ENCODE measurements around the gene ADGRE3. TPM values are rescaled to one million over a fixed set of nuclear protein-coding genes. Genes with fewer than 3 reads are reported as not detected.

ADGRE3 gene
- total RNA-seq, 2 donors from 2014 or later, result 0.15 TPM; not detected in 1

DNA sequence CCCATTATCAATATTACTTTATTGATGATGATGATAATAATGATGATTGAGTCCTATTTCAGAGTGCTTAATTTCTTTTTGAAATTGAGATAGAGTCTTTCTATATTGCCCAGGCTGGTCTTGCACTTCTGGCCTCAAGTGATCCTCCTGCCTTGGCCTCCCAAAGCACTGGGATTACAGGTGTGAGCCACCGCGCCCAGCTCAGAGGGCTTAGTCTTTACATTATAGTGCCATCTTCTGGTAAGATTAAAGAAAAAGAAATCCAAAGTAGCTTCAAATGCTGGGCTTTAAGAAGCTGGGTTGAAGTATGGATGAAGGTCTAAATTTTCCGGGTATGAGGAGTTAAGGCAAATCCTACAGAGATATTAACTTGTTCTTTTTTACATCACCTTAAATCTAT is 11.8 kb upstream of the ADGRE3 start:
- Mint-ChIP-seq H3K27ac (peak overlapping the region; percentile 94), H3K4me3 (no peak overlapping the region), H3K27me3 (no peaks in the 10 kb centered on the region), H3K36me3 (ENCODE audit: low read depth) (no peaks in the 10 kb centered on the region), H3K4me1 (peaks cover 11% of the 10 kb centered on the region)
- no peak for DNase-seq
- peaks cover 3% of the 10 kb centered on the region for H3K9me3 ChIP-seq (ENCODE audit: control insufficient read depth, low read length, poor library complexity, severe bottlenecking)
- no peak for ATAC-seq

DNA sequence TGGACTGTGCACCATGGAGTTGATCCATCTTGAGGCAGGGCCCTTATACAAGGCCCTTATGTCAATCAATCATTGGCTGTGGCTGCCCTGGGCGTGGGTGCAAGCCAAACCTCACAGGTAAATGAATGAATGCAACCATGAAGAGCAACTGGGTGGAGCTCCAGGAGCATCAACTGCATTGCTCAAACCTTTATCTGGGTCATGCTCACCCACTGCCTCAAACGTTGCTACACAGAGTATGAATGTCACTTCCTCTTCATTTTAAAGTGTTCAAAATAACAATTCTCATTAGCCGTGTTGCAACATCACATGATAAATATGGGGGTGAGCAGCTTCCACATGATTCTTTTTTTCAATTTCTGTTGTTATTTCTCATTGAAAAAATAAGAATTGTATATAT is 8.8 kb upstream of the ADGRE3 start:
- Mint-ChIP-seq H3K36me3 (ENCODE audit: low read depth) (no peaks in the 10 kb centered on the region), H3K27ac (peak overlapping the region; percentile 39), H3K27me3 (no peaks in the 10 kb centered on the region), H3K4me3 (no peak overlapping the region), H3K4me1 (peaks cover 11% of the 10 kb centered on the region)
- H3K9me3 ChIP-seq (ENCODE audit: control insufficient read depth, low read length, poor library complexity, severe bottlenecking), result peaks cover 3% of the 10 kb centered on the region
- ATAC-seq (peak; percentile 98), DNase-seq (no peak)

DNA sequence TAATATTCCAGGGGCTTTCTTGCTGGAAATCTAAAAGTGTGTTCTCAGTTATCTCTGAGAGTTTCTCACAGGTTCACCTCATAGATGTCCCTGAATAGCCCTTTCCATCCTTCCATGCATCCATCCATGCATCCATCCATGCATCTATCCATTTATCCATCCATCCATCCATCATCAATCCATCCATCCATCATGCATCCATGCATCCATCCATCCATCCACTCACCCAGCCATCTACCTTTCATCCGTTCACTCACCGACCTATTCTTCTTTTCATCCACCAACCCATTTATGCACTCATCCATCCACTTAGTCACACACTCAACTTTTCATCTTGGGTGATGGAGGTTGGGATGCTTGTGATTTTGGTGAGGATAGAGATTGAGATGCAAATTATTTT is 7.4 kb upstream of the ADGRE3 start:
- Mint-ChIP-seq H3K4me1 (peaks cover 11% of the 10 kb centered on the region), H3K27me3 (no peaks in the 10 kb centered on the region), H3K4me3 (no peak overlapping the region), H3K36me3 (ENCODE audit: low read depth) (no peaks in the 10 kb centered on the region), H3K27ac (no peak overlapping the region)
- no peak for DNase-seq
- ATAC-seq, result no peak
- peaks cover 3% of the 10 kb centered on the region for H3K9me3 ChIP-seq (ENCODE audit: control insufficient read depth, low read length, poor library complexity, severe bottlenecking)

DNA sequence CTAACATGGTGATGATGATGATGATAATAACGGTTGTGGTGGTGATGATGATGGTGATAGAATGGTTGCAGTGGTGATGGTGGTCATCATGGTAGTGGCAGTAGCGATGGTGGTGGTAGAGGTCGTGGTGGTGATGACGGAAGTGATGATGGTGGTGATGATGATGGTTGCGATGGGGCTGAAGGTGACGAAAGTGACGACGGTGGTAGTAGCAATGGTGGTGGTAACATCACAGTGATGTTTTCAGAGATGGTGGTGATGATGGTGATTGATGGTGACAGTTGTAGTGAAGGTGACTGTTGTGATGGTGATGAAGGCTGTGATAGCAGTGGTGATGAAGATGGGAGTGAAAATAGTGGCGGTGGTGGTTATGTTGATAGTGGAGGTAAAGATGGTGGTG is 3.6 kb upstream of the ADGRE3 start:
- Mint-ChIP-seq H3K4me3 (no peak overlapping the region), H3K4me1 (peaks cover 10% of the 10 kb centered on the region)
- ATAC-seq, result no peak

DNA sequence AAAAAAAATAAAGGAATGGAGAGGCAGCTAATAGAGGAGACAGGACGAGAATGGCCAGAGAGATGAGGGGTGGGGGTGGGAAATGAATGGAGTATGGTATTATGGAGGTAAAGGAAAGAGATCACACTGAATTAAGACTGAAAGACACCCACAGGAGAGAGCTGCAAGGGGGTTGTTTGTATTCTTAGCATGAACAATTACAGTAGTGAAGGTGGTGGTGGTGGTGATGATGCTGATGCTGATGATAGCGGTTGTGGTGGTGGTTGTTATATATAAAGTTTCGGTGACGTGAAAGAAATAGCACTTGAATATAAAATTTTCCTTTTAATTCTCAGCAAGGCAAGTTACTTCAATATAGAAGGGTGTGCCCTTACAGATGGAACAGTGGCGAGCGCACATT is 2.8 kb upstream of the ADGRE3 start:
- Mint-ChIP-seq H3K27me3 (no peaks in the 10 kb centered on the region), H3K27ac (no peak overlapping the region), H3K4me3 (no peak overlapping the region), H3K4me1 (peaks cover 13% of the 10 kb centered on the region), H3K36me3 (ENCODE audit: low read depth) (no peaks in the 10 kb centered on the region)
- peaks cover 3% of the 10 kb centered on the region for H3K9me3 ChIP-seq (ENCODE audit: control insufficient read depth, low read length, poor library complexity, severe bottlenecking)
- DNase-seq (no peak), ATAC-seq (peak; percentile 66)

More for the DNA sequence above, 3.6 kb upstream of the ADGRE3 start:
- H3K36me3 Mint-ChIP-seq (ENCODE audit: low read depth), result no peaks in the 10 kb centered on the region
- no peaks in the 10 kb centered on the region for H3K27me3 Mint-ChIP-seq
- H3K27ac Mint-ChIP-seq, result no peak overlapping the region
- no peak for DNase-seq
- H3K9me3 ChIP-seq (ENCODE audit: control insufficient read depth, low read length, poor library complexity, severe bottlenecking), result peaks cover 3% of the 10 kb centered on the region

DNA sequence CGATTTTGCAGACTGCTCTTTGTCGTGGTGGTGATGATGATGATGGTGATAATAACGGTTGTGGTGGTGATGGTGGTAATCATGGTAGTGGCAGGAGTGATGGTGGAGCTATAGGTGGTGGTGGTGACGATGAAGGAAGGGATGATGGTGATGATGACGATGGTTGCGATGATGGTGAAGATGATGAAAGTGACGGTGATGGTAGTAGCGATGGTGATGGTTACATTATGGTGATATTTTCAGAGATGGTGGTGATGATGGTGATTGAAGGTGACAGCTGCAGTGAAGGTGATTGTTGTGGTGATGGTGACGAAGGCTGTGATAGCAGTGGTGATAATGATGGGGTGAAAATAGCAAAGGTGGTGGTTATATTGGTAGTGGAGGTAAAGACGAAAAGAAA is 2.1 kb upstream of the ADGRE3 start:
- no peaks in the 10 kb centered on the region for H3K36me3 Mint-ChIP-seq (ENCODE audit: low read depth)
- no peaks in the 10 kb centered on the region for H3K9me3 ChIP-seq (ENCODE audit: control insufficient read depth, low read length, poor library complexity, severe bottlenecking)
- H3K4me1 Mint-ChIP-seq, result peaks cover 19% of the 10 kb centered on the region
- DNase-seq (no peak), ATAC-seq (no peak)
- H3K27ac Mint-ChIP-seq, result no peak overlapping the region
- H3K4me3 Mint-ChIP-seq, result no peak overlapping the region
- no peaks in the 10 kb centered on the region for H3K27me3 Mint-ChIP-seq

DNA sequence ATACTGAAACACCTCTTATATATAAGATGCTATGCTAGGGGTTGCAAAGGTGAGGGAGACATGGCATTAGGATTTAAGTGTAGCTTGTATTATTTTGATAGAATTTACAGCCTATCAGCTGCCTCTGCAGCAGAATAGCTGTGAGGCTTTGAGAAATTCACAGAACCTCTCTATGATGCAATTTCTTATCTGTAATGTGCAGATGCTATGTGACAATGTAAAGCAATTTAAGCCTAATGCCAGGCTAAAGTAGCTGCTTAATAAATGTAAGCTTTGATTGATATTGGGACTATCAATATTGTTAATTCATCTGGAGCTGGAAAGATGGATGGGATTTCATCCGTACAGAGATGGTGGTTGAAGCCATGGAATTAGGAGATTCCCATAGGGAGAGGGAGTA is 1.6 kb downstream of the ADGRE3 start:
- H3K4me3 Mint-ChIP-seq, result peak overlapping the region; percentile 25

DNA sequence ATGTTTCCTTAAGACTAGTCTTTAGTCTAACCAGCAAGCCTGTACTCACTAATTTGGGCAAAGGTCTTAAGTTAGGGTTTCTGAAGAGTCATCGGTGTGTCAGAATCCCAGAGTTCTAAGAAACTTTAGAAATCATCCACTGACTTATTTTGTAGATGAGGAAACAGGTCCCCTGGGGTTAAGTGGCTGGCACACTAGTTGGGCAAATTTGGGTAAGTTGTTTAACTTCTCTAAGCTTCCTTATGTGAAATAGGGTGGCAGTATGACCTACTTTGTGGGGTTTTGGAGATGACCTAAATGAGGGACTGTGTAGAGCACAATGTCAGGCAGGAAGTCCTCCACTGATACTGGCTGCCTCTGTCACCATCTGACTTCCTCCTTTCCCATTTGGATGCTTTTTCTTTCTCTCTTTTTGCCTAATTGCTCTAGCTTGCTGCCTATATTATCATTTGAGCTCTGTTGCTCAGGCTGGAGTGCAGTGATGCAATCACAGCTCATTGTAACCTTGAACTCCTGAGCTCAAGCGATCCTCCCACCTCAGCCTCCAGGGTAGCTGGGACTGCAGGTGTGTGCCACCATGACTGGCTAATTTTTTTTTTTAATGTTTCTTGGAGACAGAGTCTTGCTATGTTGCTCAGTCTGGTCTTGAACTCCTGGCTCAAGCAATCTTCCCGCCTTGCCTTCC is 2.3 kb downstream of the ADGRE3 start:
- DNase-seq, result peak in 1 of 3 donors; percentile 11
- H3K36me3 Mint-ChIP-seq (ENCODE audit: low read depth), result no peaks in the 10 kb centered on the region
- no peaks in the 10 kb centered on the region for H3K9me3 ChIP-seq (ENCODE audit: control insufficient read depth, low read length, poor library complexity, severe bottlenecking)
- peaks cover 41% of the 10 kb centered on the region for H3K4me1 Mint-ChIP-seq
- H3K27ac Mint-ChIP-seq, result peak overlapping the region; percentile 77
- peak overlapping the region; percentile 31 for H3K4me3 Mint-ChIP-seq
- ATAC-seq, result peak; percentile 90
- no peaks in the 10 kb centered on the region for H3K27me3 Mint-ChIP-seq

More for the DNA sequence above, 1.6 kb downstream of the ADGRE3 start:
- no peaks in the 10 kb centered on the region for H3K36me3 Mint-ChIP-seq (ENCODE audit: low read depth)
- no peaks in the 10 kb centered on the region for H3K27me3 Mint-ChIP-seq
- H3K27ac Mint-ChIP-seq, result peak overlapping the region; percentile 77
- H3K4me1 Mint-ChIP-seq, result peaks cover 37% of the 10 kb centered on the region
- H3K9me3 ChIP-seq (ENCODE audit: control insufficient read depth, low read length, poor library complexity, severe bottlenecking), result no peaks in the 10 kb centered on the region
- DNase-seq, result no peak
- ATAC-seq, result no peak

DNA sequence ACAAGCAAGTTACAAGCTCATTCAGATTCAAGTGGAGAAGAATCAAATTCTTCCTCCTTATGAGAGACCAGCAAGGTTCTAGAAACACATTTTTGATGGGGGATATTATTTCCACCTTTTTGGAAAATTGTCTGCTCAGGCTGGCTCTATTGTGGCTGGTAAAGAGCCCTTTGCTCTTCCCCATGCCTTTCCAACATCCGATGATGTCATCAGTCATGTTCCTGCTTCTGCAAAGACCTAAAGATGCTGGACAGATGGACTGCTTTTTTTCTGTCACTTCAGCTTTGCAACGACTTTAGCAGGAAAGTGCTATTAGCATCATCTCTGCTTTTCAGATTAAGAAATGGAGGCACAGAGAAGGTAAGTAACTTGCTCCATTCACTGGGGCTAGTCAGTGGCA is 4.2 kb downstream of the ADGRE3 start:
- no peaks in the 10 kb centered on the region for H3K27me3 Mint-ChIP-seq
- ATAC-seq (no peak), DNase-seq (no peak)
- no peaks in the 10 kb centered on the region for H3K36me3 Mint-ChIP-seq (ENCODE audit: low read depth)
- no peak overlapping the region for H3K4me3 Mint-ChIP-seq
- H3K9me3 ChIP-seq (ENCODE audit: control insufficient read depth, low read length, poor library complexity, severe bottlenecking), result no peaks in the 10 kb centered on the region
- peaks cover 49% of the 10 kb centered on the region for H3K4me1 Mint-ChIP-seq
- H3K27ac Mint-ChIP-seq, result no peak overlapping the region

DNA sequence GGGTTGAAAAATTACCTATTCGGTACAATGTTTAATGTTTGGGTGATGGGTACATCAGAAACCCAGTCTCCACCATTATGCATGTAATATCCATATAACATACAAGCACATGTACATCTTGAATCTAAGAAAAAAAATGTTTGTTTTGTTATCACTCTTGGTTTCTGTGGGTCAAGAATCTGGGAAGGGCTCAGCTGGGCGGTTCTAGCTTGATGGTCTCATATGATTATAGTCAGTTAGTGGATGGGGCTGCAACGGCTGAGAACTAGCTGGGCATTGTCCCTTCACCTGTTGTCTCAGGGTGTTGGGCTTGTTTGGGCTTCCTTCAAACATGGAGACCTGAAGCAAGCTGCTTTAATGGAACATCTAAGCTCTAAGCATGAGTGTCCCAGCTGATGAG is 4.7 kb downstream of the ADGRE3 start:
- H3K27me3 Mint-ChIP-seq, result no peaks in the 10 kb centered on the region
- H3K4me1 Mint-ChIP-seq, result peaks cover 49% of the 10 kb centered on the region
- no peak for DNase-seq
- no peak overlapping the region for H3K4me3 Mint-ChIP-seq
- H3K9me3 ChIP-seq (ENCODE audit: control insufficient read depth, low read length, poor library complexity, severe bottlenecking), result no peaks in the 10 kb centered on the region
- no peak overlapping the region for H3K27ac Mint-ChIP-seq
- ATAC-seq, result no peak
- no peaks in the 10 kb centered on the region for H3K36me3 Mint-ChIP-seq (ENCODE audit: low read depth)

DNA sequence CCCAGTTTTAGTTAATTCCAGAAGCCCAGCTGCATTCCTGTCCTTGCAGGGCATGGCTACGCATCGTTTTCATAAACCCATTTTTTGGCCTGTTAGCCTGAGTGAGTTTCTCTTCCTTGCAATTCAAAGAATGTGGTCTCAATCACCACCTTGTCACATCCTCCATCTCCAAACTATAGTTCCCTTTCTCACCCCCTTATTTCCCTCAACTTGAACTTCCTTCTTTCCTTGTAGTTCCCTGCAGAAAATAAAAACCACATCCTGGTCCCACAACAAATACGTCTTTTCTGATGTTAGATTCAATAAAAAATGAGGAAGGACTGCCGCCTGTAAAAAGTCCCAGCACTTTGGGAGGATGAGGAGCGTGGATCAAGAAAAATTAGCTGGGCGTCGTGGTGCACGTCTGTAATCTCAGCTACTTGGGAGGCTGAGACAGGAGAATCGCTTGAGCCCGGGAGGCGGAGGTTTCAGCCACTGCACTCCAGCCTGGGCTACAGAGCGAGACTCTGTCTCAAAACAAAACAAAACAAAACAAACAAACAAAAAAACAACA is 13.2 kb downstream of the ADGRE3 start:
- Mint-ChIP-seq H3K27me3 (peaks cover 9% of the 10 kb centered on the region), H3K36me3 (ENCODE audit: low read depth) (peaks cover 3% of the 10 kb centered on the region)
- ATAC-seq, result no peak

DNA sequence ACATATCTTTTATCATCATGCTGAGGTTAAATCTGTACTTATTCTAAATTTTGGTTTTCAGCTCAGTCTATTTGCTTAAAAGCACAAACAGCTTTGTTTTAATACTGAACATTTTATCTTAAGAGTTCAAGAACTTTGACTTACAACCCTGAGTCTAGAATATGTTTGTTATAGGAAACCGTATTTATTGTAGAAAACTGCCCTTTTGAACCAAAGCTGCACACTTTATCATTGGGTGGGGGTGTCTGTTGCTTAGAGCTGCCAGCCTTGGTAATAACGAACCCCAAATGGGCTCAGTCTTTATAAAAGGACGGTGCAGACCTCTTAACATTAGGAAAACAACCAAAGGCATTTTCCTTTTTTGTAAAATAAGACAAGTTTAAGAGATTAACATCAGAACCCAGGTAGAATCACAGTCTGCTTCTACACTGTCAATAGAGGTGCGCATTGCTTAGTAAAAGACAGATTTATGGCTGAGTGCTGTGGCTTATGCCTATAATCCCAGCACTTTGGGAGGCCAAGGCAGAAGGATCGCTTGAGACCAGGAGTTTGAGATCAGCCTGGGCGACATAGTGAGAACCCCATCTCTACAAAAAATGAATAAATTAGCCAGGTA is 14.7 kb downstream of the ADGRE3 start:
- no peak for ATAC-seq

More for the DNA sequence above, 13.2 kb downstream of the ADGRE3 start:
- no peaks in the 10 kb centered on the region for H3K9me3 ChIP-seq (ENCODE audit: control insufficient read depth, low read length, poor library complexity, severe bottlenecking)
- no peak overlapping the region for H3K27ac Mint-ChIP-seq
- H3K4me3 Mint-ChIP-seq, result no peak overlapping the region
- DNase-seq, result no peak
- peaks cover 5% of the 10 kb centered on the region for H3K4me1 Mint-ChIP-seq

DNA sequence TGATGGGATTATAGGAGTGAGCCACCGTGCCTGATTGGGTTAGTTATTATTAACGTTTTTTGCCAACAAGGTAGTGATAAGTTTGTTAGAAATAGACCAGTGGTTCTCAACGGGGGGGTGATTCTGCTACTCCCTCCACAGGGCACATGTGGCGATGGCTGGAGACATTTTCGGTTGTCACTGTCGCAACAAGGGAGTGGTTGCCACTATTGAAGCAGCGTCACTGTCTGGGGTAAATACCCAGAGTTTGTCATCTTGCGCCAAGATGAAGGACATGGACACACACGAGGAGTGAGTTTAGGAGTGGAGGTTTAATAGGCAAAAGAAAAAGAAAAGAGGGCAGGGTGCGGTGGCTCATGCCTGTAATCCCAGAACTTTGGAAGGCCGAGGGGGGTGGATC is 18.9 kb downstream of the ADGRE3 start:
- no peaks in the 10 kb centered on the region for H3K9me3 ChIP-seq (ENCODE audit: control insufficient read depth, low read length, poor library complexity, severe bottlenecking)
- Mint-ChIP-seq H3K4me3 (no peak overlapping the region), H3K36me3 (ENCODE audit: low read depth) (no peaks in the 10 kb centered on the region), H3K4me1 (no peaks in the 10 kb centered on the region), H3K27ac (no peak overlapping the region), H3K27me3 (no peaks in the 10 kb centered on the region)
- ATAC-seq (no peak), DNase-seq (no peak)

More for the DNA sequence above, 14.7 kb downstream of the ADGRE3 start:
- peaks cover 9% of the 10 kb centered on the region for H3K27me3 Mint-ChIP-seq
- no peak overlapping the region for H3K27ac Mint-ChIP-seq
- DNase-seq, result no peak
- peaks cover 3% of the 10 kb centered on the region for H3K36me3 Mint-ChIP-seq (ENCODE audit: low read depth)
- H3K9me3 ChIP-seq (ENCODE audit: control insufficient read depth, low read length, poor library complexity, severe bottlenecking), result no peaks in the 10 kb centered on the region
- no peak overlapping the region for H3K4me3 Mint-ChIP-seq
- peaks cover 5% of the 10 kb centered on the region for H3K4me1 Mint-ChIP-seq

All from T-helper 17 cell (primary cell).